ENCODE data around the gene TBL1XR1. TPM values are rescaled to one million over a fixed set of nuclear protein-coding genes. Genes with fewer than 3 reads are reported as not detected.

Gene TBL1XR1
- total and polyA plus RNA-seq, 2 of the 8 experiments (the other 6 are each of a cell fraction or from before 2014, with no cell fraction given) = 28.1 to 147 TPM

DNA sequence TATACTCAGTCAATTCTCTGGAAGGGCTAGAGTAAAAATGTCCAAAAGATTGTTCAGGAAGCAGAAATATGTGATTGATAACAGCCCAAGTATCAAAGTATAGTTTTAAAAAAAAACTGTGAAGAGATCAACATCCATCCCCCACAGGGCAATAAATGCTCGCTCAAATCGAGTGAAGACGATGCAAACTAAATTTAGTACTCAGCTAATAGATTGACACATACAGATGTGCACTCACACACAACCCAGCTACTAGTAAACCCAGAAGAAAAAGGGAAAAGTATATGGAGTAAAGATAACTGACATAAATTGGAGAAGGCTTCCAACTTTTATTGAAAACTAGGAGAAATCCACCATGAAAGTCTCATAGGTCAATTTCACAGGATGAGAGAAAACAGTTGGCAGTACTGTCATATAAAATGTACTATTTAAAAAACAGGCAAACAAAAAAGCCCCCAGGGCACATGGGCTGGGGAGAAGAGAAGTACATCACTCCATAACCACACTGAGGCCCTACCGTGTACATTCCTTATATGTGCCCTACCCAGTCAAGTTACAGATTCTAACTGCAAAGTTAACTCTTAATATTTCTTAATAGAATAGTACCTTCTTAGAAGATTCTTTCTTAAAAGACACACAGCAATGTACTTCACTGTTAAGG lies 125.7 kb downstream of the TBL1XR1 start (continued):
- TF ChIP-seq BACH1 (IDR thresholded peaks at IDR 0.05; ENCODE audit: low read length) = no peak
- TF ChIP-seq NRF1 (IDR thresholded peaks at IDR 0.05; ENCODE audit: low read depth, low read length) = no peak
- TF ChIP-seq CHD1 (IDR thresholded peaks at IDR 0.05; ENCODE audit: low read depth, low read length) = no peak
- no peak for TF ChIP-seq HDAC6 (IDR thresholded peaks at IDR 0.05; ENCODE audit: low read depth, low read length)
- TF ChIP-seq SIN3A (conservative IDR thresholded peaks at IDR 0.05 in 1 of 2, IDR thresholded peaks at IDR 0.05 in 1 of 2; ENCODE audit: low read depth in 1 of 2, low read length in 2 of 2) = no peak
- TF ChIP-seq, protein P1, sequence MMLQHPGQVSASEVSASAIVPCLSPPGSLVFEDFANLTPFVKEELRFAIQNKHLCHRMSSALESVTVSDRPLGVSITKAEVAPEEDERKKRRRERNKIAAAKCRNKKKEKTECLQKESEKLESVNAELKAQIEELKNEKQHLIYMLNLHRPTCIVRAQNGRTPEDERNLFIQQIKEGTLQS (IDR thresholded peaks at IDR 0.05; ENCODE audit: insufficient read depth, low read depth, low read length) = no peak
- no peak for TF ChIP-seq CTBP2 (IDR thresholded peaks at IDR 0.05; ENCODE audit: borderline replicate concordance, insufficient read depth, insufficient read length, low read length)

Data from H1 (cell line).